Stomach (tissue), 4 donors: ENCODE measurements around the gene TNRC18.

ENCODE experiments used
- CTCF ChIP-seq, 7 experiments: fragments of 450-650 bp in 4 of 7; fragments of 200-600 bp in 3 of 7; sonication (generic) in 3 of 7; IDR thresholded peaks; one replicate each; pipeline ENCODE4 v1.5.1; 2016 to 2019; ENCODE audit warnings: antibody characterized with exemption in 7 of 7, control low read depth in 2 of 7, mild to moderate bottlenecking in 1 of 7
- EP300 ChIP-seq: sonication (generic); formaldehyde crosslinking; IDR thresholded peaks from one replicate; pipeline ENCODE4 v1.6.1; 2017; ENCODE audit warnings: antibody characterized with exemption

- TF ChIP-seq CTCF (IDR thresholded peaks at IDR 0.05), result no peak
- TF ChIP-seq EP300, result no peak
Measured at GRCh38 chr7:5433181-5433580, 9.5 kb upstream of the TNRC18 start.
